ENCODE data around the gene CEP70.
"Not testable (repeated sequence)": the region's sequence is repeated elsewhere in the genome, so short reads cannot be mapped to it uniquely, and the experiment has no call there.

CEP70 gene

DNA sequence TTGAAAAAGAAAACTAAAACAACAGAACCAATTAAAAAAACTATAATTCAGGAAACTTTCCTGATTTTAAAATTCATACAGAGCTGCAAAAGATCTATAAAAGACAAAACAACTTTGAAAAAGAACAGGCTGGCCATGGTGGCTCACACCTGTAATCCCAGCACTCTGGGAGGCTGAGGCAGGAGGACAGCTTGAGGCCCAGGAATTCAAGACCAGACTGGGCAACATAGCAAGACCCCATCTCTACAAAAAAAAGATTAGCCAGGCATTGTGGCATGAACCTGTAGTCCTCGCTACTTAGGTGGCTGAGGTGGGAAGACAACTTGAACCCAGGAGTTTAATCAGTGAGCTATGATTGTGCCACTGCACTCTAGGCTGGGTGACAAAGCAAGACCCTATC is 6.7 kb downstream of the CEP70 start:
- H3K4me3 ChIP-seq (ENCODE audit: low read depth, low read length), result no peak overlapping the region
- TF ChIP-seq CTCF (IDR thresholded peaks at IDR 0.05; ENCODE audit: borderline replicate concordance, insufficient read depth, low read depth, low read length), result no peak

GRCh38 chr3:138578961-138579574 is 15.0 kb downstream of the CEP70 start:
- TF ChIP-seq CTCF (IDR thresholded peaks at IDR 0.05; ENCODE audit: borderline replicate concordance, insufficient read depth, low read depth, low read length), result no peak
- H3K4me3 ChIP-seq (ENCODE audit: low read depth, low read length), result no peak overlapping the region

DNA sequence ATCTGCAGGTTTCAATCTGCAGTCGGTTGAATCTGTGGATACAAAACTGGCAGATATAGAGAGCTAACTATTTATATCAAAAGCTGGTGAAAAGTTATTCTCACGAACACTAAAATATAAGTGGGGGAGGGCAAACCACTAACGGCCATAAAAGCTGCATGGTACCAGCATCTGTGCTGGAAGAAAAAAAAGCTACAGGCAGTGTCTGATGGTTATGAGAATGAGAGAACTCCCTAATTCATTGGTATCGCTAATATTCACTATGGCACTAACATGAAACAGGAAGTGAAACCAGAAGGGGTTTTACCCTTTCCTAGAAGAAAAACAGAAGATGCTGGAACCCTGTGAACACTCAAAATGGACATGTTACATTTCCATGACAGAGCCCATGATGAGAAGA is 15.9 kb downstream of the CEP70 start:
- H3K4me3 ChIP-seq (ENCODE audit: low read depth, low read length), result no peak overlapping the region
- TF ChIP-seq CTCF (IDR thresholded peaks at IDR 0.05; ENCODE audit: borderline replicate concordance, insufficient read depth, low read depth, low read length), result no peak

DNA sequence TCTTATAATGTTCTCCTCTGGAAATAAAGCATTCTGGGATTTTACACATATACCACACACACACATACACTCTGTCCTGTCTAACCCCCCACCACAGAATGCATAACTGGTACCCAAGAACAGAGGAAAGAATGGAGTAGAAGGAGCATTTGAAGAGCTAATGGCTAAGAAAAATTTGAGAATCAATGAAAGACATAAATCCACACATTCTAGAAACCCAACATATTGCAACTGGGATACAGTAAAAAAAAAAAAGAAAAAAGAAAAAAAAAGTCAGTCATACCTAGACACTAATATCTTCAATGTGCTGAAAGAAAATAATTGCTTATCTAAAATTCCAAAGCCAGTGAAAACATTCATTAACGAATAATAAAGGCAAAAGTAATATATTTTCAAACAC is 20.9 kb downstream of the CEP70 start:
- no peak overlapping the region for H3K4me3 ChIP-seq (ENCODE audit: low read depth, low read length)
- TF ChIP-seq CTCF (IDR thresholded peaks at IDR 0.05; ENCODE audit: borderline replicate concordance, insufficient read depth, low read depth, low read length), result no peak

DNA sequence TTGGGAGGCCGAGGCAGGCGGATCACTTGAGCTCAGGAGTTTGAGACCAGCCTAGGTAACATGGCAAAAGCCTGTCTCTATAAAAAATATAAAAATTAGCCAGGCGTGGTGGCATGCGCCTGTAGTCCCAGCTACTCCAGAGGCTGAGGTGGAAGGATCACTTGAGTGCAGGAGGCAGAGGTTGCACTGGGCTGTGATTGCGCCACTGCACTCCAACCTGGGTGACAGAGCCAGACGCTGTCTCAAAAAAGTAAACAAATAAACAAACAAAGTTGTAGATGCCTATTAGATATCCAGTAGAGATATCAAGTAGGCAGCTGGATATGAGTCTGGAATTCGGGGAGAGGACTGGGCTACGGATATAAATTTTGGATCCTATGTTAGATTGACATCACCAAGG is 24.4 kb downstream of the CEP70 start:
- not testable (repeated sequence) for H3K4me3 ChIP-seq (ENCODE audit: low read depth, low read length)

GRCh38 chr3:138569090-138569489 is 25.0 kb downstream of the CEP70 start:
- no peak for TF ChIP-seq CTCF (IDR thresholded peaks at IDR 0.05; ENCODE audit: borderline replicate concordance, insufficient read depth, low read depth, low read length)
- no peak overlapping the region for H3K4me3 ChIP-seq (ENCODE audit: low read depth, low read length)

DNA sequence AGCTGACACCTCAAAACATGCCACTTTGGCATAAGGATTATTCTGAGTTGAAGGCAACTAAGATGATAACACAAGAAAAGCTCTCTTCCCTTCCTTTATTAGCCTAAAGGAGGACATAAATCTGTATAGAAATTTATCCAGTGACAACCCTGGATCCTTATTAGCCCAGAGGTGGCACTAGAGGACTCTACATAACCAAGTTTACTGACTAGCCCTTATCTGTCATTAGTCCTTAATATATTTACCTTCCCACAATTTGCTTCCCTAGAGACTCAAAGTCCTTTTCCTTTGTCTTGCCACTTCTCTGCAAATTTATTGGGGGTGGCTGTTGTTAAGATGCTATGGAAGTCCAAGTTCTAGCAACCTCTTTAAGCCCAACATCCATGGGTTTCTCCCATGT is 26.7 kb downstream of the CEP70 start:
- TF ChIP-seq CTCF (IDR thresholded peaks at IDR 0.05; ENCODE audit: borderline replicate concordance, insufficient read depth, low read depth, low read length), result no peak
- H3K4me3 ChIP-seq (ENCODE audit: low read depth, low read length), result no peak overlapping the region

GRCh38 chr3:138566293-138566692 is 27.8 kb downstream of the CEP70 start:
- H3K4me3 ChIP-seq (ENCODE audit: low read depth, low read length), result not testable (repeated sequence)

DNA sequence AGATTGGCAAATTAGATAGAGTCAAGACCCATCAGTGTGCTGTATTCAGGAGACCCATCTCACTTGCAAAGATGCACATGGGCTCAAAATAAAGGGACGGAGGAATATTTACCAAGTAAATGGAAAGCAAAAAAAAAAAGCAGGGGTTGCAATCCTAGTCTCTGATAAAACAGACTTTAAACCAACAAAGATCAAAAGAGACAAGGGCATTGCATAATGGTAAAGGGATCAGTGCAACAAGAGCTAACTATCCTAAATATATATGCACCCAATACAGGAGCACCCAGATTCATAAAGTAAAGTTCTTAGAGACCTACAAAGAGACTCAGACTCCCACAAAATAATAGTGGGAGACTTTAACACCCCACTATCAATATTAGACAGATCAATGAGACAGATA is 31.2 kb downstream of the CEP70 start:
- H3K4me3 ChIP-seq (ENCODE audit: low read depth, low read length), result not testable (repeated sequence)
